K562 (cell line): ENCODE results near the gene HMCN2. TPM values are rescaled to one million over a fixed set of nuclear protein-coding genes. Genes with fewer than 3 reads are reported as not detected.
A peak's percentile ranks its signal among the peaks of the same experiment; 100 is the strongest.

Experiments used
- ATAC-seq: fragments of 200-7000 bp; cut with Tn5 transposase; 3 replicates; pipeline ENCODE4 v1.9.1; 2020; ENCODE audit warnings: moderate library complexity
- BruUV-seq: library from RNA; stranded (reverse); fragments of 400-500 nt; replicated peaks from 2 replicates; lab custom pipeline; 2021; lab: Mats Ljungman, UMichigan
- CTCF ChIA-PET: fragments of 300-600 bp; formaldehyde crosslinking; extraction: SDS; loops from one replicate; lab custom pipeline; 2021; ENCODE audit warnings: low intra/inter-chr PET ratio; lab: Yijun Ruan, JAX
- POLR2A ChIA-PET: fragments of 300-600, 350-650 bp; sonication (Branson Sonifier 250); formaldehyde crosslinking; extraction: SDS; loops from one replicate; lab custom pipeline; 2021; ENCODE audit warnings: antibody characterized with exemption, inconsistent platforms; lab: Yijun Ruan, JAX
- DNase-seq, 4 experiments: peaks; one replicate each; pipeline versions ENCODE4 v3.0.0 to v3.0.0-alpha.2; 2011 to 2018; ENCODE audit warnings: low spot score in 3 of 4, mixed read lengths in 3 of 4; ENCODE audit errors: extremely low read depth in 1 of 4
- FAIRE-seq: peaks from 2 replicates; lab custom pipeline; 2011; peaks lifted over from hg19 to GRCh38; lab: Jason Lieb, UNC
- H2AFZ ChIP-seq: 2 replicates; pipeline ENCODE4 v1.6.0; 2011; ENCODE audit warnings: low read depth, low read length, control low read depth, inconsistent platforms
- H3K27ac ChIP-seq: fragments of 200-600 bp; 3 replicates; pipeline ENCODE4 v1.8.0; 2011; ENCODE audit warnings: low read depth, mild to moderate bottlenecking, control low read depth, inconsistent platforms, low read length, moderate library complexity, mixed read lengths; ENCODE audit errors: extremely low read depth
- H3K27me3 ChIP-seq, 2 experiments: fragments of 300-600 bp in 1 of 2; 2 replicates in 1 of 2; 3 replicates in 1 of 2; pipeline versions ENCODE4 v1.6.0 to v1.8.0; 2011; ENCODE audit warnings: inconsistent platforms in 2 of 2, low read length in 2 of 2, mild to moderate bottlenecking in 1 of 2, mixed read lengths in 1 of 2, moderate library complexity in 1 of 2; ENCODE audit not compliant: control insufficient read depth in 2 of 2, insufficient read depth in 2 of 2
- H3K36me3 ChIP-seq: fragments of 300-600 bp; 3 replicates; pipeline ENCODE4 v1.8.0; 2011; ENCODE audit warnings: mild to moderate bottlenecking, low read length, inconsistent platforms; ENCODE audit not compliant: control insufficient read depth, insufficient read depth
- H3K4me1 ChIP-seq, 2 experiments: fragments of 200-600 bp in 1 of 2; replicated peaks in 1 of 2; 2 replicates in 1 of 2; 3 replicates in 1 of 2; pipeline versions ENCODE4 v1.5.1 to v1.8.0; 2011; ENCODE audit warnings: inconsistent platforms in 2 of 2, low read length in 2 of 2, mild to moderate bottlenecking in 1 of 2, mixed read lengths in 1 of 2, moderate library complexity in 1 of 2; ENCODE audit not compliant: control insufficient read depth in 2 of 2, insufficient read depth in 2 of 2
- H3K4me2 ChIP-seq: 2 replicates; pipeline ENCODE4 v1.6.1; 2011; ENCODE audit warnings: low read length, control low read depth, inconsistent platforms, mixed read lengths; ENCODE audit not compliant: insufficient read depth
- H3K4me3 ChIP-seq: fragments of 200-600 bp; sonication (generic), shearing (Covaris generic); 2 replicates; pipeline ENCODE4 v1.5.1; 2016; ENCODE audit warnings: control low read depth, inconsistent platforms
- H3K79me2 ChIP-seq: fragments of 200-600 bp; 3 replicates; pipeline ENCODE4 v1.8.0; 2011; ENCODE audit warnings: low read length, inconsistent platforms; ENCODE audit not compliant: control insufficient read depth, insufficient read depth
- H3K9ac ChIP-seq, 2 experiments: 2 replicates each; pipeline versions ENCODE4 v1.6.0 to v1.6.1; 2011; ENCODE audit warnings: low read depth in 2 of 2, low read length in 2 of 2, control low read depth in 1 of 2, inconsistent platforms in 1 of 2, mild to moderate bottlenecking in 1 of 2, mixed read lengths in 1 of 2; ENCODE audit not compliant: insufficient read depth in 1 of 2
- H3K9me1 ChIP-seq: one replicate; pipeline ENCODE4 v1.6.0; 2011; ENCODE audit warnings: inconsistent platforms, mild to moderate bottlenecking, low read length, moderate library complexity; ENCODE audit not compliant: control insufficient read depth, insufficient read depth
- H3K9me3 ChIP-seq: replicated peaks from 2 replicates; pipeline ENCODE4 v1.5.1; 2011; ENCODE audit warnings: low read depth, low read length, inconsistent platforms; ENCODE audit not compliant: control insufficient read depth, insufficient read depth
- H4K20me1 ChIP-seq: replicated peaks from 2 replicates; pipeline ENCODE4 v1.6.1; 2011; ENCODE audit warnings: low read length, inconsistent platforms, mixed read lengths; ENCODE audit not compliant: control insufficient read depth, insufficient read depth
- BACH1 ChIP-seq: fragments of 200-800 bp; sonication (Bioruptor generic); IDR thresholded peaks from 2 replicates; pipeline ENCODE4 v1.6.1; 2016; ENCODE audit warnings: missing genetic modification characterization, missing compliant biosample characterization
- CHD7 ChIP-seq: fragments of 200-600 bp; sonication (generic); IDR thresholded peaks from one replicate; pipeline ENCODE4 v1.6.1; 2012; ENCODE audit warnings: mild to moderate bottlenecking, low read depth, low read length, inconsistent platforms
- DPF2 ChIP-seq: fragments of 450-650 bp; IDR thresholded peaks from 2 replicates; pipeline ENCODE4 v1.6.1; 2016
- FOXJ3 ChIP-seq: sonication (generic); formaldehyde crosslinking; IDR thresholded peaks from 2 replicates; pipeline ENCODE4 v1.4.0; 2020; ENCODE audit warnings: mild to moderate bottlenecking, missing genetic modification reagents
- MTA2 ChIP-seq: fragments of 450-650 bp; IDR thresholded peaks from 2 replicates; pipeline ENCODE4 v1.6.1; 2016; ENCODE audit warnings: low read depth
- PYGO2 ChIP-seq: fragments of 450-650 bp; IDR thresholded peaks from 2 replicates; pipeline ENCODE4 v1.6.1; 2016; ENCODE audit warnings: mild to moderate bottlenecking, missing genetic modification characterization, moderate library complexity, missing compliant biosample characterization
- SIRT6 ChIP-seq: IDR thresholded peaks from one replicate; pipeline ENCODE4 v1.6.1; 2012; ENCODE audit warnings: low read depth, mild to moderate bottlenecking, control low read depth, inconsistent platforms, low read length, moderate library complexity
- TEAD2 ChIP-seq: fragments of 450-650 bp; IDR thresholded peaks from 2 replicates; pipeline ENCODE4 v1.6.1; 2016; ENCODE audit warnings: missing genetic modification characterization, control low read depth, missing compliant biosample characterization
- TGIF2 ChIP-seq: sonication (generic); formaldehyde crosslinking; IDR thresholded peaks from 2 replicates; pipeline ENCODE4 v1.8.1; 2022; ENCODE audit warnings: mild to moderate bottlenecking, missing genetic modification reagents, moderate library complexity
- ZNF23 ChIP-seq: fragments of 250-450 bp; sonication (Bioruptor Pico); IDR thresholded peaks from 2 replicates; pipeline ENCODE4 v1.4.0; 2020; ENCODE audit warnings: mild to moderate bottlenecking
- ZNF280A ChIP-seq: fragments of 450-650 bp; IDR thresholded peaks from 2 replicates; pipeline ENCODE4 v1.6.1; 2018; ENCODE audit warnings: mild to moderate bottlenecking, low read depth; ENCODE audit not compliant: partially characterized antibody
- WGBS: fragments of 100-300 bp; shearing (Covaris generic); methylation state at CpG from one replicate; pipeline ENCODE4 v1.1.6; 2016; ENCODE audit warnings: low coverage, mixed read lengths; ENCODE audit not compliant: insufficient coverage; ENCODE audit errors: missing lambda C conversion rate; 5-methylcytosine and 5-hydroxymethylcytosine counted together
- in situ Hi-C: fragments of 300-500 bp; cut with MboI; formaldehyde crosslinking; loops from 4 replicates; pipeline ENCODE4 v1.15.0; 2018; ENCODE audit warnings: inconsistent platforms, mixed read lengths
- intact Hi-C: fragments of 100-400 bp; cut with micrococcal nuclease; formaldehyde crosslinking; loops from 2 replicates; pipeline ENCODE4 v1.14.2; 2022
- polyA plus RNA-seq, 8 experiments: library from polyadenylated mRNA; depleted of rRNA in 4 of 8; stranded (reverse) in 5 of 8; unstranded in 3 of 8; fragments of >200 nt; fragmentation: Nextera tagmentation in 2 of 8; fragmentation: Illumina TruSeq in 1 of 8; extraction: Ambion mirVana in 2 of 8; extraction: Trizol in 1 of 8; gene quantifications; 2 replicates each; pipeline versions ENCODE4 v1.2.1 to v1.2.3, GENCODE V29; 2011 to 2014; ENCODE audit warnings: inconsistent platforms in 1 of 8, missing spikeins in 1 of 8
- total RNA-seq, 7 experiments: library from RNA; depleted of rRNA in 6 of 7; stranded (reverse); fragments of >200 nt in 6 of 7; fragmentation: Illumina TruSeq in 2 of 7; extraction: Trizol in 2 of 7; gene quantifications; 2 replicates each; pipeline versions ENCODE4 v1.2.1 to v1.2.3, GENCODE V29; 2011 to 2021; ENCODE audit warnings: low replicate concordance in 1 of 7

HMCN2 gene
- total and polyA plus RNA-seq, 9 of the 15 experiments (the other 6 are each of a cell fraction or from before 2014, with no cell fraction given), result 0.01 TPM; not detected in 8

GRCh38 chr9:130381660-130382059 is 116.1 kb downstream of the HMCN2 start:
- Histone ChIP-seq H3K27me3 (peaks cover 27 to 73% of the 10 kb centered on the region in 2 experiments), H3K4me2 (no peak overlapping the region), H4K20me1 (peaks cover 10% of the 10 kb centered on the region), H2AFZ (no peak overlapping the region), H3K4me1 (peaks cover 0 to 14% of the 10 kb centered on the region in 2 experiments; a peak in 2 of 5 replicates), H3K36me3 (no peaks in the 10 kb centered on the region), H3K9me1 (no peaks in the 10 kb centered on the region), H3K27ac (no peak overlapping the region), H3K9ac (peak overlapping the region in 1 of 2 experiments; percentile 35; a peak in 1 of 4 replicates), H3K9me3 (no peaks in the 10 kb centered on the region), H3K4me3 (no peak overlapping the region), H3K79me2 (no peaks in the 10 kb centered on the region)
- DNase-seq (no peak), FAIRE-seq (no peak), ATAC-seq (no peak)
- ChIA-PET CTCF (no interaction called here), POLR2A (no interaction called here)
- WGBS, result 2% methylated on average over 8 of the region's 8 CpGs
- intact Hi-C loops, result no loop called here
- no TSS peak for BruUV-seq
- in situ Hi-C loops, result no loop called here
- TF ChIP-seq CHD7, result no peak
- TF ChIP-seq TGIF2 (CRISPR knock-in tag), result no peak
- TF ChIP-seq FOXJ3 (CRISPR knock-in tag), result no peak
- TF ChIP-seq MTA2, result no peak
- TF ChIP-seq BACH1 (tag), result no peak
- no peak for TF ChIP-seq DPF2
- TF ChIP-seq SIRT6, result no peak
- no peak for TF ChIP-seq ZNF23 (CRISPR knock-in tag)
- no peak for TF ChIP-seq PYGO2
- no peak for TF ChIP-seq TEAD2 (tag)
- TF ChIP-seq ZNF280A, result no peak
